Spinal cord (tissue), 10 donors: ENCODE measurements around the gene TRIM9. TPM values are rescaled to one million over a fixed set of nuclear protein-coding genes. Genes with fewer than 3 reads are reported as not detected.
"Not testable (repeated sequence)": the region's sequence is repeated elsewhere in the genome, so short reads cannot be mapped to it uniquely, and the experiment has no call there.

ENCODE experiments used
- DNase-seq, 6 donors: peaks; one replicate each; pipeline versions ENCODE4 v3.0.0 to v3.0.0-alpha.2; 2013 to 2015; ENCODE audit warnings: low spot score in 6 of 6, low read depth in 4 of 6
- H3K27ac ChIP-seq: one replicate; pipeline ENCODE4 v1.5.1; 2013; ENCODE audit warnings: low read depth, low read length, control low read depth
- H3K27me3 ChIP-seq: one replicate; pipeline ENCODE4 v1.6.1; 2013; ENCODE audit warnings: low read length; ENCODE audit not compliant: control insufficient read depth, insufficient read depth
- H3K36me3 ChIP-seq: one replicate; pipeline ENCODE4 v1.6.1; 2013; ENCODE audit warnings: low read length; ENCODE audit not compliant: control insufficient read depth, insufficient read depth
- H3K4me1 ChIP-seq: one replicate; pipeline ENCODE4 v1.6.1; 2013; ENCODE audit warnings: low read length; ENCODE audit not compliant: control insufficient read depth, insufficient read depth
- H3K4me3 ChIP-seq: one replicate; pipeline ENCODE4 v1.5.1; 2013; ENCODE audit warnings: low read depth, low read length, control low read depth
- H3K9me3 ChIP-seq: one replicate; pipeline ENCODE4 v1.6.1; 2013; ENCODE audit warnings: low read length; ENCODE audit not compliant: control insufficient read depth, insufficient read depth
- WGBS: methylation state at CpG from one replicate; pipeline ENCODE4 v1.1.5; 2013; ENCODE audit warnings: missing lambda C conversion rate; ENCODE audit not compliant: insufficient coverage; 5-methylcytosine and 5-hydroxymethylcytosine counted together
- polyA plus RNA-seq, 2 donors: library from polyadenylated mRNA; unstranded; fragments of 120-200 nt; gene quantifications; one replicate each; pipeline ENCODE4 v1.2.1, GENCODE V29; 2013; ENCODE audit not compliant: insufficient read length in 2 of 2
- total RNA-seq, 2 donors: library from RNA; depleted of rRNA in 1 of 2; stranded (reverse); fragments of 120-200 nt in 1 of 2; fragments of >200 nt in 1 of 2; gene quantifications; one replicate each; pipeline versions ENCODE4 v1.2.3 to v1.2.4, GENCODE V29; 2013 to 2014
- donor health status: healthy.

The TRIM9 gene
- total and polyA plus RNA-seq, 4 donors = 28.9 to 122 (median 78.6) TPM

DNA sequence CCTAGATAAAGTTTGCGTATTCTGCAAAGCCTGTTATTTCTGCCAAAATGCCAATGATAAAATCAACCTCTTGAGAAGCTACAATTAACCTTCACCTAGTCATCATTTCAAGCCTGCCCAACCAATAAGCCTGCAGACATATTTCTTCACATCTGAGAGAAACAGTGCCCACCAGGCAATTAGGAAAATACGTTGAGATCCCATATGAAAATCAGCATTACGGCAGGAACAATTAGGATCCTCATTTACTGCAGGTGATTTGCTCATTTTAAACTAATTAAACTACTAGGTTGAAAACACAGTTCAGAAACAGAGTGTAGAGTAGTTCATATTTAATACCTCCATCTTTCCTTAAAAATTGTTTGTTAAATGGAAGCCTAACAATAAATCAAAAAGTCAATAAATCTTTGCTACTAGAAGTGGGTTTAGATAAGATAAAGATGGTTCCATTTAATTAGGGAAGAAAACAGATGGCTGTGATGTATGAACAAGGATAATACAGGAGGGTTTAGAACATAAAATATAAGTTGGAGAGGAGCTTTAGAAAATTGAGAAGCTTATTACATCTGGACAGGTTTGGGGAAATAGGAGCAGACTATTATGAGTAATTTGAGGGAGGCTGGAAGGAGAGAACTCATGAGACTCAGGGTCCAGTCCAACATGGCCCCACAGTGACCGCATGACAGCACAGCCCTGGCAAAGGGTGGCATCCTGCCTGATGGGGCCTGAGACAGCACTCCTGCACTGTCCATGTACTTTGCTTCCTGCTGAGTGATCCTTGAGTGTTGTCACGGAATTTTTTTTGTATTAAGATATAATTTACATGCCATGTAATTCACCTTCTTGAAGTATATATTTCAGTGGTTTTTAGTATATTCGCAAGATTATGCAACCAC is 123.8 kb downstream of the TRIM9 start:
- Histone ChIP-seq H3K27me3 (no peaks in the 10 kb centered on the region), H3K4me1 (no peaks in the 10 kb centered on the region), H3K36me3 (peaks cover 16% of the 10 kb centered on the region), H3K4me3 (no peak overlapping the region), H3K27ac (no peak overlapping the region), H3K9me3 (no peaks in the 10 kb centered on the region)
- WGBS = 93% methylated on average over 1 of the region's 6 CpGs
- peak in 1 of 6 donors; percentile 84 for DNase-seq

DNA sequence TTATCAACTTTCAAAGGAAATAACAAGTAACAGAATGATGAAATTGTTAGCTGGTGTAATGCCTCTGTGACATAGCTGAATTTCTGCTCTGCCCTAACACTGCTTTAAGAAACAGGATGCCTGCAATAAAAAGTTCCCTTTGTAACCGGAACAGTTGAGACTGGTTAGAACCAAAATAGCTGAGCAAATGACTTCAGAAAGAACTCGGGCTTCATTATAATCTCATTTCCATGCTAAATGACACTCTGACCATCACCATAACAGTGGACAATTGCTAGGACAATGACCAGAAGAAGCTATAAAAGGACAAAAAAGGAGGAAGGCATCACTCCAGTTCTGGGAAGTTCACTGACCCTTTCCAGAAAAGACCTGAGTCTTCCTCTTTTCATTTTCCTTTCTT is 127.1 kb downstream of the TRIM9 start:
- Histone ChIP-seq H3K4me3 (no peak overlapping the region), H3K27ac (peak overlapping the region; percentile 11), H3K9me3 (no peaks in the 10 kb centered on the region), H3K4me1 (peaks cover 4% of the 10 kb centered on the region), H3K27me3 (no peaks in the 10 kb centered on the region), H3K36me3 (peaks cover 2% of the 10 kb centered on the region)
- no peak for DNase-seq
- no CpG with 5 or more reads among the region's 2 CpGs for WGBS

DNA sequence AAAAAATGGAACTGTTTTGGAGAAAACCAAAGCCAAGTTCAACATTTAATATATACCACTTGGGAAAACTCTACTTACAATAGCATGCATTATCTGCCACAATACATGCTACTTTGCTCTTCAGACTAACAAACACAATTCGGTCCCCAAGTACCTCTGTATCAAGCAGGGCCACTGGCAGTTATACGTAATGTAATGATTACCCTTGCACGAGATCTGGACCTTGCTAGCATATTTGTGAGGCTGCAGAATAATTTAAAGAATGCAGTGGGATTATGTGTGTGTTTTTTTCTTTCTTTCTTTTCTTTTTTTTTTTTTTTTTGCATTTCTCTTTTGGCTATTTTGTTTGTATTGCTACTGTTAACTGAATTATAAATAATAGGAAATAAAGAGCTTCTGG is 127.8 kb downstream of the TRIM9 start:
- no CpG with 5 or more reads among the region's 3 CpGs for whole genome bisulfite sequencing
- Histone ChIP-seq H3K36me3 (no peaks in the 10 kb centered on the region), H3K4me1 (peaks cover 4% of the 10 kb centered on the region), H3K4me3 (no peak overlapping the region), H3K27ac (no peak overlapping the region), H3K27me3 (no peaks in the 10 kb centered on the region), H3K9me3 (no peaks in the 10 kb centered on the region)
- DNase-seq = no peak

DNA sequence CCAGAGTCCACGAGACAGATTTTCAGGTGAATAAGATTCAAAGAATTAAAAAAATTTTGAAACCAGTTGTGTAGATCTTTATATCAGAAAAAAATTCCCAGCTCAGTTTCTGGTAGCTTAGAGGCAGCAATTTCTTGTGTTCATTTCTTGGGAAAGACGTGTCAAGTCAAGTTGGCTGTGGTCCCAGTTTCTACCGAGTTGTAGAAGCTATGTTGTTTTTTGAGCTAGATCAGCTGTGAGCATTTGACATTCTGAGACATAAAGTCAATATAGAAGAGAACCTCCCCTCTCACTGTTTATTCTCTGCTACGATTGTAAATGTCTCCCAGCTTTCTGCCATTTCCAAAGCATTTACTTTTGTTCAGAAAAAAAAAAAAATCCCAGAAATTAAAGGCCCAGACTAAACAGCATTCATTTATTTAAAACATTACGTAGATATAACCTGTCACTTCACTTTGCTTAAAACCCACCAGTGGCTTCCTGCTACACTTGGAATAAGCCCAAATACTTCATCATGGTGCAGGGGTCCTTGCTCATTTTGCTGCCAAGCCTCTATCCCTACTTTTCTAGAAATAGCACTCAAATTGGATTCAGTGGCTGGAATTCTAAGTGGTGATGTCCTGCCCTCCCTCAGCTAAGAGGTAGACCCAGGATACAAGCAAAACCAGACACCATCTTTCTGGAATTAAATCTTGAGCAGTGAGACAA is 130.1 kb downstream of the TRIM9 start:
- 11% methylated on average over 1 of the region's 5 CpGs for WGBS
- H3K9me3 ChIP-seq = no peaks in the 10 kb centered on the region
- H3K27me3 ChIP-seq = no peaks in the 10 kb centered on the region
- DNase-seq = peak in 3 of 6 donors; percentile 64 to 94 (median 83)
- peak overlapping the region; percentile 54 for H3K27ac ChIP-seq
- H3K36me3 ChIP-seq = no peaks in the 10 kb centered on the region
- H3K4me3 ChIP-seq = no peak overlapping the region
- peaks cover 12% of the 10 kb centered on the region for H3K4me1 ChIP-seq

DNA sequence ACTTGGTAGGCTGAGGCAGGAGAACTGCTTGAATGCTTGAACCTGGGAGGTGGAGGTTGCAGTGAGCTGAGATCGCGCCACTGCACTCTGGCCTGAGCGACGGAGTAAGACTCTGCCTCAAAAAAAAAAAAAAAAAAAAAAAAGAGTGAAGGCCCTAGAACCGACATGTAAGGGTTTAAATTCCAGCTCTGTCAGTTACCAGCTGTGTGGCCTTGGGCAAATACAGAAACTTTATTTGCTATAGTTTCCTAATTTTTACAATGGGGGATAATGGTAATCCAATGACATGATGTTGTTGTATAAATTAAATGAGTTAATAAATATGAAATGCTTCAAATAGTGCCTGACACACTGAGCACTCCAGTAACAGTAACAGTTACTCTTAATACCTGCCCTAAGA is 131.0 kb downstream of the TRIM9 start:
- Histone ChIP-seq H3K9me3 (no peaks in the 10 kb centered on the region), H3K36me3 (no peaks in the 10 kb centered on the region), H3K27ac (no peak overlapping the region), H3K4me3 (no peak overlapping the region), H3K4me1 (peaks cover 12% of the 10 kb centered on the region), H3K27me3 (no peaks in the 10 kb centered on the region)
- DNase-seq = no peak
- WGBS = 90% methylated on average over 2 of the region's 5 CpGs

DNA sequence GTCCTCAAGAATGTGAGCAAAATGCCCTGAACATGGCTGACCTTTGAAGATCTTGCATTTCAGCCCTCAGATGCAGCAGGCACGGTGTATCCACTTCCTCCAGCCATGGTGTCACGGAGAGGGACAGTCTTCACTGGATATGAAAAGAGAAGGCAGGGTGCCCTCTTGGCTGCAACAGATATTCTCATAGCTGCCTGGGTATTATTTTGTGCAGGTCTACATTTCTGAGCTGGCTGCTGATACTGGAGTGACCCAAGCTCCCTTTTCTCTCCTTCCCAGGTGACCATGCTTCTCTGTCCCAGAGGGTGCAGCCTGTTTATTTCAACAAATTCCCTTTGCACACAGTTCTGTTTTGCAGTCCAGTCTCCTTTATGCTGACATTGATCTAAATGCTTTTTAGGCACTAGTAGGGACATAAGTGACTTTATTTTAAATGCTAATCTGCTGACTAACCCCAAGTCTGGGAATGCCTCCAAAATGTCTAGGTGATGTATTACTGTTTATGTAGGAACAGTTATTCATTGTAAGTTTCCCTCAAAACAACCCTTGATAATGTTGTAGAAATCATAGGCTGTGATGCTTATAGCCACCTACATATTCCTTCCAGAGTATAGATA is 133.2 kb downstream of the TRIM9 start:
- no peaks in the 10 kb centered on the region for H3K27me3 ChIP-seq
- H3K27ac ChIP-seq = peak overlapping the region; percentile 50
- H3K4me3 ChIP-seq = no peak overlapping the region
- no peaks in the 10 kb centered on the region for H3K36me3 ChIP-seq
- peaks cover 12% of the 10 kb centered on the region for H3K4me1 ChIP-seq
- peak in 3 of 6 donors; percentile 59 to 82 (median 80) for DNase-seq
- no peaks in the 10 kb centered on the region for H3K9me3 ChIP-seq
- WGBS = 29% methylated on average over 2 of the region's 2 CpGs

DNA sequence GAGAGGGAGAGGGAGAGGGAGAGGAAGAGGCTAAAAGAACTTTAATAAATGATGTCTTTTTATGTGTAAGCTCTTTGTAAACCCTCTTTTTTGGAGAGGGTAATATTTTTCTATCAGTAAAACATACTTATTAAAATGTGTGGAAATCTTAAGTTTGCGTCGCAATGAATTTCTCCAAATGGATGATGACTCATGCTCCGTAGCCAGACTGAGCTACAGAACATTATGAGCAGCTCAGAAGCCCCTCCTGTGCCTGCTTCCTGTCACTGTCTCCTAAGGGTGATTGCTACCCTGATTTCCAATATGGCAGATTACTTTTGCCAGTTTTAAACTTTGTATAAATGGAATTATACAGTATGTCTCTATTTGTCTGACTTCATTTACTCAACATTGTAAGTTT is 137.6 kb downstream of the TRIM9 start:
- Histone ChIP-seq H3K4me1 (peaks cover 14% of the 10 kb centered on the region), H3K27me3 (no peaks in the 10 kb centered on the region), H3K36me3 (no peaks in the 10 kb centered on the region), H3K9me3 (no peaks in the 10 kb centered on the region), H3K4me3 (no peak overlapping the region), H3K27ac (no peak overlapping the region)
- no peak for DNase-seq
- no CpG with 5 or more reads among the region's 3 CpGs for WGBS

DNA sequence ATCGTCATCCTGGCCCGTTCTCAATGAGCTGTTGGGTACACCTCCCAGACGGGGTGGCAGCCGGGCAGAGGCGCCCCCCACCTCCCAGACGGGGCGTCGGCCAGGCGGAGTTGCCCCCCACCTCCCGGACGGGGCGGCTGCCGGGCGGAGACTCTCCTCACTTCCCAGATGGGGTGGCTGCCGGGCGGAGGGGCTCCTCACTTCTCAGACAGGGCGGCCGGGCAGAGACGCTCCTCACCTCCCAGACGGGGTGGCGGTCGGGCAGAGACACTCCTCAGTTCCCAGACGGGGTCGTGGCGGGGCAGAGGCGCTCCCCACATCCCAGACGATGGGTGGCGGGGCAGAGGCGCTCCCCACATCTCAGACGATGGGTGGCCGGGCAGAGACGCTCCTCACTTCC is 138.5 kb downstream of the TRIM9 start:
- 96% methylated on average over 19 of the region's 32 CpGs for WGBS
- H3K27me3 ChIP-seq, H3K4me3 ChIP-seq, DNase-seq, H3K36me3 ChIP-seq, H3K9me3 ChIP-seq, H3K27ac ChIP-seq: not testable (repeated sequence)
- H3K4me1 ChIP-seq = peaks cover 12% of the 10 kb centered on the region

DNA sequence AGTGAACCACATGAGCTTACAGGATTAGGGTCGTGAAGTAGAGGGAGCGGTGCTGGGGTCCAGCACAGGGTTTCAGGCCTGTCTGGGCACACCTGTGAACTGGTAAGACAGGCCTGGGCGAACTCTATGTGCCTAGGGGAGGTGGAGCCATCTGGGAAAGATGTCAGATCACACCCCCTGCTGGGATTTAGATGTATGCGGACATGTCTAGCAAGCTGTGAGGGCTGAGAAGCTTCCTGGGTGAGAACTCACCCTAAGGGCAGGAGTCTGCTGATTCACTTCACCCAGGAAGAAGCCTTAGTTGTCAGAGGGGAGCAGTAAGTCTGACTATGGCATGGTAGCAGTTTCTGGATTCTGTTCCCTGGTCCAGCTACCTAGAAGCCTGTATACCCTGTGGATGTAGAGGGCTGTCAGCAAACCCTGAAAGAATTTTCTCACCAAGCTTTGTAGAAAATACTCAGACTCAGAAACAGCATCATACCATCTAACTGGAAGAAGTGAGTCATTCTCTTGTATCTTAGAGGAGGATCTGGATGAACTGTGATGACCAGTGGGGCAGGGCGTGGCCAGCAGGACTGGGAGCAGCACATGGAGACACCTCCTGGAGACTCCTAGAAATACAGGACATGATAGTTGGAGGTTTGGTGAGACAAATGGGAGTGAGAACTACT is 139.4 kb downstream of the TRIM9 start:
- Histone ChIP-seq H3K9me3 (no peaks in the 10 kb centered on the region), H3K27me3 (no peaks in the 10 kb centered on the region), H3K36me3 (no peaks in the 10 kb centered on the region), H3K4me1 (peaks cover 7% of the 10 kb centered on the region), H3K4me3 (no peak overlapping the region), H3K27ac (peak overlapping the region; percentile 40)
- peak in 2 of 6 donors; percentile 38 to 55 for DNase-seq
- 85% methylated on average over 5 of the region's 5 CpGs for WGBS
